Ovary (tissue), 3 donors: ENCODE data around the gene EIF4E.

Experiments used
- CTCF ChIP-seq, 3 donors: fragments of 450-650 bp in 2 of 3; fragments of 200-600 bp in 1 of 3; IDR thresholded peaks; one replicate each; pipeline versions ENCODE4 v1.5.1 to v1.8.0; 2016 to 2022; ENCODE audit warnings: antibody characterized with exemption in 3 of 3, mild to moderate bottlenecking in 1 of 3
- POLR2A ChIP-seq: fragments of 450-650 bp; IDR thresholded peaks from one replicate; pipeline ENCODE4 v1.6.1; 2017; ENCODE audit warnings: antibody characterized with exemption, mild to moderate bottlenecking, moderate library complexity
- donor health status: DM: no; HTN: no; CAD: no.

DNA sequence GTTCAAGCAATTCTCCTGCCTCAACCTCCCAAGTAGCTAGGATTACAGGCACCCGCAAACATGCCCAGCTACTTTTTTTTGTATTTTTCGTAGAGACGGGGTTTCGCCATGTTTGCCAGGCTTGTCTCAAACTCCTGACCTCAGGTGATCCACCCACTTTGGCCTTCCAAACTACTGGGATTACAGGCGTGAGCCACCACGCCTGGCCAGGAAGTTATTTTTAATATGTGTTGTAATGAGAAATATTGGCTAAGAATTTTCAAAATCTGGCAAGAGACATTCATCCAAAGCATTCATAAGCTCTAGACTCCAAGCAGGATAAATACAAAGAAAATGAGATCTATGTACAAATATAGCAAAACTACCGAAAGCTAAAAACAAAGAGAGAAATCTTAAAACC is 48.6 kb upstream of the EIF4E start:
- TF ChIP-seq CTCF (IDR thresholded peaks at IDR 0.05) (no peak), POLR2A (no peak)
